ENCODE measurements around the gene RAI14.
"Not testable (repeated sequence)": the region's sequence is repeated elsewhere in the genome, so short reads cannot be mapped to it uniquely, and the experiment has no call there.

Gene RAI14

DNA sequence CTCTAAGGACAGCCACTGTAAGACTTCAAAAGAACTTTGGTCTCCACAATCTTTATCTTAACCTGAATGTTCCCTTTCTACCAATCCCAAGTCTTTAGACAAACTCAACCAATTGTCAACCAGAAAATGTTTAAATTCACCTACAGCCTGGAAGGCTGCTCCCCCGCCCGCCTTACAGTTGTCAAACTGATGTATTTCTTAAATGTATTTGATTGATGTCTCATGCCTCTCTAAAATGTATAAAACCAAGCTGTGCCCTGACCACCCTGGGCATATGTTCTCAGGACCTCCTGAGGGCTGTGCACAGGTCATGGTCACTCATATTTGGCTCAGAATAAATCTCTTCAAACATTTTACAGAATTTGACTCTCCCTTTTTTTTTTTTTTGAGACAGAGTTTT is 45.3 kb downstream of the RAI14 start:
- not testable (repeated sequence) for DNase-seq

DNA sequence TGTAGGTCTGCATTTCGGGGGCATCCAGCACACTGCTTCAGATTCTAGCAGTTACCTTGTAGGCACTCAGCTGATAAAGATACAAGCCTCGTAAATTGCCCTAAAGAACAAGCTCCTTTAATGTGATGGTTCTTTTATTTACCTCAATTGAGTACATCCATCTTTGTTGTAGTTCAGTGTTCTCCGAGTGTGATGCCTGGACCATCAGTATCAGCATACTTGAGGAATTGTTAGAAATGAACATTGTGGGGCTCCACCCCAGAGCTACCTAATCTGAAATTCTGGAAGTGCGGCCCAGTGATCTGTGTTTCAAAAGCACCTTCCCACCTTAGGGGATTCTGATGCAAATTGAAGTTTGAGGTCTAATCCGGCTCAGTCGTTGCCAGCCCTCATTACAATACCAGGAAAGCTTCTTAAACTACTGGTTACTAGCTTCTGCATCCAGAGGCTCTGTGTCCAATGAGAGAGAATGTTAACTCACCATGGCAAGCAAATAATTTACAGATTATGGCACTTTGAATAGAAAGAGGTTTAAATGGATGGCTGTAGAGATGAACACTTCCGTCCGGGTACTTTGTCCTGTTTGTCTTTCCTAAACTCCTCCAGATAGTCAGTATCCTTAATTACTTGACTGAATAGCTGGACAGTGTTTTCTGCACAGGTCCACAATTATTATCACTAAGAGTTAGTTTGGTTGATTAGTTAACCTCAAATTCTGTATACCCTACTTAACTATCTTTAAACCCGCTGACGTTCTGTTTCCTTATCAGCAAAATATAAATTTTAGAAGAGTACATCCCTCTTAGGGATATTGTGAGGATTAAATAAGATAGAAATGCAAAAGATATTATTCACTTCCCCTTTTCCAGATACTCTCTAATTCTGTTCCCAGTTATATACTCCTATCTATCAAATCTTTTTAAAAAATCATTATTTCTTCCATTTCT is 47.9 kb downstream of the RAI14 start:
- no peak for DNase-seq

DNA sequence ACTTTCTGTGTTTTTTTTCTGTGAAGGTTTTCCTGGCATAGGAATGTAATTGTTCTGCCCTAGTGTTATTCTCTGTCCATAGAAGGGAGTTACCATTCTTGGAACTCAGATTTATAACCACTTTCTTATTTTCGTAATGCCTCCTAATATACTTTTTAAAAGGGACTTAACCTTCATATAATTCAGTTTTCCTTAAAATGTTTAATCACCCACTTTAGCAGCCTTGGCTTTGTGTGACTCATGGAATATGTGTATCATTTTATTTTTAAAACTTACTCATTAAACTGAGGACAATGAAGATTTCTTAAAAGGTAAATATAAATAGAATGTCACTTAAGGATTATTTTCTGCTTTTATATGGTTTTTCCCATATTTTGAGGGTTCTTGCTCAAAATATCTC is 50.0 kb downstream of the RAI14 start:
- no peak for DNase-seq

DNA sequence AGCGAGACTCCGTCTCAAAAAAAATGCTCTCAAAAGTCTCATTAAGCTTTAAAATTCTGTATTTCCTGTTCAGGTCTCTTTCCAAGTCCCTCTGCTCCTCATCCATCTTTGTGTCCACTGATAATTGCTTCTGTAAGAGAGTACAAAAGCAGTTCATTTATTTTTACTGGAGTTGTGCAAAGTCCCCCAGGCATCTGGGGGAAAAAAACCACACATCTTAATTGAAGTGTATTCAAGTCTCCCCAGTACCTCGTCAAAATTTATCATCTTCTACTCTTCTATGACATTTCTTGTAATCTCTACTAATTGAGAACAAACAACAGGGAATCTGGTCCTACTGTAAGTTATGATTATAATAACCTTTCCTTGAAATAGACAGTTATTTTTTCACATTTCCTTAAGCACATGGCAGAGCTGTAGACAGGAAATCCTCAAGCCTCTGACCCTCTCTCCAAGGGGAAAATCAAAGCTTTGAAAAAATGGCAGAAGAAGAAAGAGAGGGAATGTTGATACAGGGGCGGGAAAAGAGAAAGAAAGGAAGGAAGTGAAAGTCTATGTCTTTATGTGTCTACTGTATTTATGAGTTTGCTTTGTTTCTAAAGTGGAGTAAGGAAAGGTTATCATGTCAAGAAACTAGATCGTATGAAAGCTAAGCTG is 51.5 kb downstream of the RAI14 start:
- no peak for DNase-seq

DNA sequence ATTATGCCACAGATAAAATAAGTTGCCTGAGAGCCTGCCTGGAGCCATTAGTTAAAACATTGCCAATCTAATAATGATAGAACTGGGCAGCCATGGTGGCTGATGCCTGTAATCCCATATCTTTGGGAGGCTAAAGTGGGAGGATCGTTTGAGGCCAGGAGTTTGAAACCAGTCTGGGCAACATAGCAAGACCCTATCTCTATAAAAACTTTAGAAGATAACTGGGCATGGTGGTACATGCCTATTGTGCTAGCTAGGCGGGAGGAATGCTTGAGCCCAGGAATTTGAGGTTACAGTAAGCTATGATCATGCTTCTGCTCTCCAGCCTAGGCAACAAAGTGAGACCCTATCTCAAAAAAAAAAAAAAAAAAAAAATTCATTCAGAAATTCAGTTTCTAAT is 52.6 kb downstream of the RAI14 start:
- no peak for DNase-seq

DNA sequence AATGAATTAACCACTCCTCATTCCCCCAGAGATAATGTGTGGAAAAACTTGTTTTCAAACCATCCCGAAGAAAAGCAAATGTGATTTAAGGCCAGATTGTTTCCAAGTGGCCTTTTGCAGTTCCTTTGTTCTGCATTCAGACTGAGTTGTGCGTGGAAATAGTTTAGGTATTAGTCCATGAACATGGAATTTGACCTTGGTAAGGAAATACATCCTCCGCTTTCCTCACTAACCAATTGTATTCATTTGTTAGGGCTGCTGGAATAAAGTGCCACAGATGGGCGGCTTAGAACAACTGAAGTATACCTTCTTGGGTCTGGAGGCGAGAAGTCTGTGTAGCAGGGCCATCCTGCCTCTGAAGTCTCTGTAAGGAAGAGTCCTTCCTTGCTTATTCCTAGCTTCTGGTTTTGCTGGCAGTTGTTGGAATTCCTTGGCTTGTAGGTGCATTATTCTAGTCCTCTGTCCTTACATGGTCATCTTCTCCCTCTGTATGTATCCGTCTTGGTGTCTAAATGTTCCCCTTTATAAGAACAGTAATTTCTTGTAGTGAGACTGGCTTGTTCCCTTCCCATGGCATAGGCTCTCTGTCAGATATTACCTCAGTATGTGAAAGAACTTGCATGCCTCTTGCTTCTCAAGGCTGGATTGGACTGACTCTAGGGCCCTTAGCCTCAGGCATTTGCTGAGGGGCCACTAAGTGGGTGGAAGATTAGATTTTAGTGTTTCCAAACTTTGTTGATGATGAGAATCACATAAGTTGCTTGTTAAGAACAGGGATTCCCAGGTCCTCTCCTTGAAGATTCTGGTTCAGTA is 53.9 kb downstream of the RAI14 start:
- no peak for DNase-seq

DNA sequence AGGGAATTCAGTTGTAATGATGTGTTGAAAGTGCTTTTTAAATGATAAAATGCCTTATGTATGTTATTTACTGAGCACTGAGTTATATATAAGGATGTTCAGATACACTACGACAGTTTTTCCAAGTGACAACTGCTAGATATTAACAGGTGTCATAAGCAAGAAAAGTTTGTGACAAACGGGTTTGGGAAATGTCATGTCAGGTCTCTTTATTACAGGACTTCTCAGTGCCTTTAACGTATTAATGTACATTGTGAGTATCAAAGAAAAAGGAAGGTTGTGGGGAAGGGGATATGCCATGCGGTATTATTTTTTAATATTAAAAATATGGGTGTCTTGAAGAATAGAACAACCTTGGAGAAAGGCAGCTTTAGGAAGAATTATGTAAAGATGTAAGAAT is 56.4 kb downstream of the RAI14 start:
- no peak for DNase-seq

DNA sequence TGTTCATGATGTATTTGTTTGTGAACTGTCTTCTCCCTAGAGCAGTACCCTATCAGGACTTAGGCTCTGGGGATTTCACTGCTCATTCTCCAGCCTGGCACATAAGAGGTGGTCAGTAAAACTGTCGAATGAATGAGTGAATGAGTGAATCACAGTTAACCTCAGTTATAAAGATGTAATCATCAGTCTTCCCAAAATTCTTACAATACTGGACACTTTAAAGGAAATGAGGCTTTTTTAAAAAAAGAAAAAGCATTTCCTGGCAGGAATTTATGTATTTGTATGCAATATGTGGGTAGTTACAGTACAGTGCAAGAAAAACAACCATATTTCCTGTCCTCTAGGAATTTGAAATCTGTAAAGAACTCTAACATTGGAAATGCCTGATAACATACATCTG is 59.6 kb downstream of the RAI14 start:
- DNase-seq = no peak

DNA sequence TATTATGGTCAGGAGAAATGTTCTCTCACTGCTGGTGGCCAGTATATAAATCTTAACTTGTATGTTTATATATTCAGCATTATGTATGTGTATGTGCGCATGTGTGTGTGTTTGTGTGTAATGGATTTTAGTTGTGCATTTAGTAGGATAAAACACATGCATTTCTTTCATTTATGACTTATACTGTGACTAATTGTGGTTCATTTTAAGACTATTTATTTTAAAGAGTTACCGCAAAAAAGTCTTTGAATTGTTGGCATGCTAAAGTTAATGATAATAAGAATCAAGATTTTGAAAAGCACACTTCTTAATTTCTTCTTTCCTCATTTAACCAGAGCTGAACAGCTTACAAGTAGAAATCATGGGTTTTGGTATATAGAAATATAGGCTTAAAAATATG is 60.9 kb downstream of the RAI14 start:
- no peak for DNase-seq

DNA sequence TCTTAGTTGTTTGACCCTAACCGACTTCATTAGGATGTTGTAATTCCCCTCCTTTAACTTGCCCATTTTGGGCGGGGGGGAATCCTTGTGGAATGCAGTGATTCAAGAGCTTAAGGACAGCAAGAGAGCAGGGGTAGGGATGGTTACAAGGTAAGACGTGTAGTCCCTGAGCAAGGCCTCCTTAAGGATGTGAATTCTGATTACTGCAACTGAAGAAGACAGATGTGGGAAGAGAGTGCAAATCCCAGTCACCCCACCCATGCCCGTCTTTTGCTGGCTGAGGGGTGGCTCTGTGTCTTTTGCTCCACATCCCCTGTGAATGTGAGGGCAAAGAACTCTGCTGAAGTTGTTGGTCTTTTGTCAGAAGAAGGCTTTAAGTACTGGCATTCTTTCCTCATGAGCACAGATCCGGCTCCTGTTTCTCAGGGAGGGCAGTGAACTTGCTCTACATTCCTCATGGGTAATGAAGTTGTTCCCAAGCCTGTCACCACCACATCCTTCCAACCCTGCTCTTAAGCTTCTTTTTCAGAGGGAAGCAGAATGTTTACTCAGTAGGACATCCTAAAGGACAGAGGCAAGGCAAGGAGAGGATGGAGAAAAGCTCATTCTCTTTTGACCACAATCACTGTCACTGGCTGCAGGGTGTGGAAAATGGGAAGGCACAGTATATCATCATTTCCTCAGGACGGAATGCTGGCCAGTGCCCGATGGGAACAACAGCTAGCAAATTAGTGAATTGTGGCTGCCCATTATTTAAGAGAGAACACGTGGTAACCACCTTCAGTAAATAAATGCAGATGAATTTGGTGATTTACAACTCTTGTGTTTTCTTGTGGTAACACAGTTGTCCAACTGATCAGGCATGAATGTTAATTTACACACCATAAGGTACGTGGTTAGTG is 61.5 kb downstream of the RAI14 start:
- DNase-seq = no peak

DNA sequence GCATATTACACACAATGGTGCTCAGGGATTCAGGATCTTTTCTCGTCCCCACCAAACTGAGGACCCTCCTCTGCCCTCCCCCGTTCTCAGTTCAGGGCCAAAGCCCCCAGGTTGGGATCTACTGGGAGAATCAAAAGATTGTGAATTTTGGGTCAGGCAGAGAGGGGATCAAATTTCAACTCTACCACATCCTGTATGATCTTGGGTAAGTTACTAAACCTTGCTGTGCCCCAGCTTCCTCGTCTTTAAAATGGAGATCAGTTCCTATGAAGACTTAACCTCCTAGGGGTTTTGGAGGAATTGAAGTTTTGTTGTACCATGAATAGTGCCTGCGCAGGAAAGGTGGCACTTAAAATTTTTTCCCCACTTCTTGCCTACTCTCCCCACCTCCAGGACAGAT is 62.4 kb downstream of the RAI14 start:
- no peak for DNase-seq

DNA sequence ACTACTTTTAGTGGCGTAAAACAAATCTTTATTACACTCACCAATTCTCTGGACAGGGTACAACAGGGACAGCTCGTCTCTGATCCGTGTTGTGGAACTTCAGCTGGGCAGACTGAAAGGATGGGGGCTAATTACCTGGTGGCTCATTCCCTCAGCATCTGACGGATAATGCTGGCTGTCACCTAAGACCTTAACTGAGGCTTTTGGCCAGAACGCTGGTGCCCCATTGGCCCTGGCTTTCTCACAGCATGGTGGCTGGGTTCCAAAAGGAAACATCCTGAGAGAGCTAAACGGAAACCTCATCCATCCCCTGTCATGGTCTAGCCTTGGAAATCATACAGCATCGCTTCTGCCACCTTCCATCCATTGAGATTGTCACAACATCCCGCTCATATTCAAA is 62.9 kb downstream of the RAI14 start:
- no peak for DNase-seq

DNA sequence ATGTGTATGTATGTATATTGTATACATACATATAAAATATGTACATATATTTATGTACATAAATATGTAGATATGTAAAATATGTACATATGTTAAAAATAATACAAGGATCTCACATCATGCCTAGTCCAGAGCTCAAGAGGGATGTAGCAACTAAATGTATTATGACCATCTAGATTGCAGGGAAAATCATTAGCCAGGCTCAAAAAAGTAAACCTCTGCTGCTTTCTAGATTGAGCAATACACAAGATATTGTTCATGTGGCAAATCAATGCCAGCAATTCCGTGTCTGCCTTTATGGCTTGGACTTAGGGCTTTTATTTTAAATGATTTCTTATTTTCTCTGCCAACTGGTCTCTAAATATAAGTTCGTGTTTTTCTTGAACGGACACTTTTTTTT is 65.2 kb downstream of the RAI14 start:
- DNase-seq = no peak

DNA sequence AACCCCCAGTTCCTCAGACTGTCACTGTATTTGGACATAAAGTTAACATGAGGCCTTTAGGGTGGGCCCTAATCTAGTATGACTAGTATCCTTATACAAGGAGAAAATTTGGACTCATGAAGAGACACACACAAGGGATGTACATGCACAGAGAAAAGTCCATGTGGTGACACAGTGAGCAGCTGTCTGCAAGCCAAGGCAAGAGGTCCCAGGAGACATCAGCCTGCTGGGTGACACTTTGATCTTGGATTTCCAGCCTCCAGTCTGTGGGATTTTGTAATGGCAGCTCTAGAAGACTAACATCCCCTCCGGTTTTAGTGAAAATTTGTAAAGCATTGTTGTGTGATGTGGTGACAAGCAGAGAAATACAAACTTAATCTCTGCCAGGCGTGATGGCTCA is 66.1 kb downstream of the RAI14 start:
- DNase-seq = no peak

DNA sequence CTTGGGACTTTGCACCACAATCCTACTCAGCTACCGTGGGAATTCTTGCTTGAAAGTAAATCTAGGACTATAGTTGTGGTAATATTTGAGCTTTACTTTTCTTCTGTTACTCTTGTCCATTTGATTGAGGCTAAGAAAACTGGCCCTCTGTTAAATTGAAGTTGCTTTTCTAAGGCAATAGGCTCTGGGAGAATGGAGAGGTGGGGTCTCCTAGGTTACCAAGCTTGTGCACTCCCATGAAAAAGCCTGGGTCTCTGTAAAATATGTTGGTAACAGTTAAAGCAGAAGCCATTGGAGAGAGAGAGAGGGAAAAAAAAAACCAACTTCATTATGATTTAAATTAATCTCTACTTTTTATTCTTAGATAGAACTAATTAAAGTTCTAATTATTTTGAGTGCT is 68.6 kb downstream of the RAI14 start:
- DNase-seq = no peak

DNA sequence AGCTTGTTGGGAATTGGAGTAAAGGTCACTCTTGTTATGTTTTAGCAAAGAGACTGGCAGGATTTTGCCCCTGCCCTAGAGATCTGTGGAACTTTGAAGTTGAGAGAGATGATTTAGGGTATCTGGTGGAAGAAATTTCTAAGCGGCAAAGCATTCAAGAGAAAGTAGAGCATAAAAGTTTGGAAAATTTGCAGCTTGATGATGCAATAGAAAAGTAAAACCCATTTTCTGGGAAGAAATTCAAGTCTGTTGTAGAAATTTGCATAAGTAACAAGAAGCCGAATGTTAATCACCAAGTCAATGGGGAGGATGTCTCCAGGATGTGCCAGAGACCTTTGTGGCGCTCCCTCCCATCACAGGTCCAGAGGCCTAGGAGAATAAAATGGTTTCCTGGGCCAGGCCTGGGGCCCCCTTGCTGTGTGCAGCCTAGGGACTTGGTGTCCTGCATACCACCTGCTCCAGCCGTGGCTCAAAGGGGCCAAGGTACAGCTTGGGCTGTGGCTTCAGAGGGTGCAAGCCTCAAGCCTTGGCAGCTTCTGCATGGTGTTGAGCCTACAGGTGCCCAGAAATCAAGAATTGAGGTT is 71.1 kb downstream of the RAI14 start:
- not testable (repeated sequence) for DNase-seq

DNA sequence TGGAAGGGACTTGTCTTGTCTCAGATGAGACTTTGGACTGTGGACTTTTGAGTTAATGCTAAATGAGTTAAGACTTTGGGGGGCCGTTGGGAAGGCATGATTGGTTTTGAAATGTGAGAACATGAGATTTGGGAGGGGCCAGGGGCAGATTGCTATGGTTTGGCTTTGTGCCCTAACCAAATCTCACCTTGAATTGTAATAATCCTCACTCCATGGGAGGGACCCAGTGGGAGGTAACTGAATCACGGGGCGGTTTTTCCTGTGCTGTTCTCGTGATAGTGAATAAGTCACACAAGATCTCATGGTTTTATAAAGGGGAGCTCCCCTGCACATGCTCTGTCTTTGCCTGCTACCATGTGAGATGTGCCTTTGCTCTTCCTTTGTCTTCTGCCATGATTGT is 72.1 kb downstream of the RAI14 start:
- DNase-seq = no peak

DNA sequence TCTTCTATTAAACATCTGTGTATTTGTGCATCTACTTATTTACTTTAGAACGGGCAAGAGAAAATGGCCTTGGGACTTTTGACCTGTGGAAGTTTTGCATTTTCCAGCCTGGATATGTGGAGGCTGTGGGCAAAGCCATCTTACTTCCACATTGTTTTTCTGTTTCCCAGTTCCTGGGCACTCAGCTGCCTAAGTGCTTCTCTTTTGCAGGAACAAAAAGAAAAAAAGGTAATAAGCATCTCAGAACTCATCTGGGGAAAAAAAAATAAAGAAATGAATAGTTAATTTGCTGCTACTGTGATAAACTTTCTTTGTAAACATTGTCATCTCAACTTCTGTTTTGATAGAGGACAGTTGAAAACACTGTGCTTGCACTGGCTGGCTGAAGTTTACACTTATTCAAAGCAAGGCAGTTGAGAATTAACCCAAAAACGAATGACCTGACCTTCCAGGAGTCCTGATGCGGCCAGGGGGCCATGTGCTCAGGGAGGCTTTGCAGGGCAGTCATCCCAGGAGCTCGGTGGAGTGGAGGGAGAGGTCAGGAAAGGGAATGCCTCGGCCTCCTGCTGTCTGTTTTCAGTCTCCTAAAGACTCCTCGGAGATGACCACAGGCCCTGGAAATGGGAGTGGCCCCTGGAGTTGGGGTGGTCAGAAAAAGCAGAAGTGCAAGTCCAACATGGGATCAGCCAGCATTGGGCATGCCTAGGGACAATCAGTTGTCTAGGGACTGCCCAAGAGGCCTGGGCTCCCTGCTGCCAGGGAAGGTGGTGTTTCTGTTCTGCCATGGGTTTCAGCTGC is 75.5 kb downstream of the RAI14 start:
- no peak for DNase-seq

DNA sequence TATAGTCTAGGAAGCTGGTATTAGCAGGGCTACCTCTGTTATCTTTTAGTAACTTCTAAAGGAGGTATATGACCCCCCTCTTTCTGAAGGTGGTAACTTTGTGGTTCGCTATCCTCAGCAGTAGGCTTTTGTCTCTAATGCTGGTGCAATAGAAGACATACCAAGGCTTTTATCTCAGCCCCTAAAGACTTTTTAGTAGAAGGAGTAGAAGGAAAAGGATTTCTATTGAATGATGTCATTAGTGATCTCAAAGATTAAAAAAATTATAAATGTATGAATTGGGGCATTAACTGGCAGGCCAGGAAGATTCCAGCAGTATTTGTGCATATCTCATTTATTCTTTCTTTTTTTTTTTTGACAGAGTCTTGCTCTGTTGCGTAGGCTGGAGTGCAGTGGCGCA is 78.2 kb downstream of the RAI14 start:
- no peak for DNase-seq

DNA sequence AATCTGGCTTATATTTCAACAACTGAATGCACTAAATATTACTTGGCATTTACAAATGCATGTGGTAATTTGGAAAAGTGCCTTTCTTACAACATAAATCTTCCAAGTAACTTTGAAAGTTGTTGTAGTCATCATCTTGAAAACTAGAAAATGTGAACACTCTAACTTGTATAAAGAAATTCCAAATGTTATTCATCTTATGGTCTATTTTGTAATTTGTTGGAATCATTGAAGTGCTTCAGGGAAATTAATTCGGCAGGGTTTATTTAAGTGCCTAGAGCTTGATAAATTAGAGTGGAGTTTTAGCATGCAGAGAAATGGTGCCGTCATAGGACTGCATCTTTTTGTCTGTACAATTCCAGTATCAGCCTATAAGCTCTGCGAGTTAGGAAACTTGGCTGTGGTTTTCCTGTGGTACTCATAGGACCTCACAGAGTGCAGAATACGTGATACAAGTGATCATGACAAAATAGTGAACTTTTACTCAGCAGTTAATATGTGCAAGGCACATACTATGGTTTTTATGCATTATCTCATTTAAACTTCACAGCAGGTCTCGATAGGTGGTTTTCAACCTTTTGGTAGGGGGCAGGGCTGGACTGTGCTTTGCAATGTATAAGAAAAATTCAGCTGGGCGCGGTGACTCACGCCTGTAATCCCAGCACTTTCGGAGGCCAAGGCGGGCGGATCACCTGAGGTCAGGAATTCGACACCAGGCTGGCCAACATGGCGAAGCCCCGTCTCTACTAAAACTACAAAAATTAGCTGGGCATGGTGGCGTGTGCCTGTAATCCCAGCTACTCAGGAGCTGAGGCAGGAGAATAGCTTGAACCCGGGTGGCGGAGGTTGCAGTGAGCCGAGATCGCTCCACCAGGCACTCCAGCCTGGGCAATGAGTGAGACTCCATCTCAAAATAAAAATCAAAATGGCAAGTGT is 79.6 kb downstream of the RAI14 start:
- DNase-seq = no peak

Data from stimulated activated CD4-positive, alpha-beta T cell treated with anti-CD3 and anti-CD28 coated beads, Interleukin-4, amount 100 ng/mL, for 4 hours (primary cell).